GM19238 (cell line): ENCODE data around the gene PTCD1.

ENCODE experiments used
- DNase-seq: peaks from one replicate; pipeline ENCODE4 v3.0.0; 2011; ENCODE audit warnings: low spot score; ENCODE audit not compliant: insufficient read length

Gene PTCD1

GRCh38 chr7:99371376-99371920, 67.2 kb downstream of the PTCD1 start:
- DNase-seq = no peak

- no peak for DNase-seq
Measured at GRCh38 chr7:99369767-99370391, 68.7 kb downstream of the PTCD1 start.

GRCh38 chr7:99368750-99369389, 69.7 kb downstream of the PTCD1 start:
- no peak for DNase-seq
